Stimulated activated CD4-positive, alpha-beta T cell treated with anti-CD3 and anti-CD28 coated beads, Interleukin-1b, Interleukin-23, amount 100 ng/mL, for 24 hours (primary cell): ENCODE measurements around the gene SYCP3.
"Not testable (repeated sequence)": the region's sequence is repeated elsewhere in the genome, so short reads cannot be mapped to it uniquely, and the experiment has no call there.

ENCODE experiments used
- DNase-seq, 4 experiments: peaks; one replicate each; pipeline ENCODE4 v3.0.0-alpha.2; 2020; ENCODE audit warnings: low read depth in 4 of 4, low spot score in 1 of 4

Gene SYCP3

DNA sequence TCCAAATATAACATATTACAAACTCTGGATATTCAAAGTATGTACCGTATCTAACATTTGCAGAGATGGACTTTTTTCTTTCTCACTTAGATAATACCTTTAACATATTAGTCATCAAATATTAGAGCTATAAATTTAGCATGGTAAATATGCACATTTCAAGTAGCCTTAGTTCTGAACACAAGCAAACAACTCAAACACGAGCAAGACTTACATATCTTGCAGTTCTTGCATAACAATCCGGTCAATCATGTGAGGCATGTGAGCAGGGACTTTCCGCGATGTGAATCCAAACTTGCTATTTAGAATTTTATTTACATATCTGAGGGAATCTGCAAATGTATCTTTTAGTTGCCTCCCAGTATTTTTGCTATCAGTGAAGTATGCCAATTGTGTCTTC lies 22.1 kb upstream of the SYCP3 start:
- DNase-seq: no peak

DNA sequence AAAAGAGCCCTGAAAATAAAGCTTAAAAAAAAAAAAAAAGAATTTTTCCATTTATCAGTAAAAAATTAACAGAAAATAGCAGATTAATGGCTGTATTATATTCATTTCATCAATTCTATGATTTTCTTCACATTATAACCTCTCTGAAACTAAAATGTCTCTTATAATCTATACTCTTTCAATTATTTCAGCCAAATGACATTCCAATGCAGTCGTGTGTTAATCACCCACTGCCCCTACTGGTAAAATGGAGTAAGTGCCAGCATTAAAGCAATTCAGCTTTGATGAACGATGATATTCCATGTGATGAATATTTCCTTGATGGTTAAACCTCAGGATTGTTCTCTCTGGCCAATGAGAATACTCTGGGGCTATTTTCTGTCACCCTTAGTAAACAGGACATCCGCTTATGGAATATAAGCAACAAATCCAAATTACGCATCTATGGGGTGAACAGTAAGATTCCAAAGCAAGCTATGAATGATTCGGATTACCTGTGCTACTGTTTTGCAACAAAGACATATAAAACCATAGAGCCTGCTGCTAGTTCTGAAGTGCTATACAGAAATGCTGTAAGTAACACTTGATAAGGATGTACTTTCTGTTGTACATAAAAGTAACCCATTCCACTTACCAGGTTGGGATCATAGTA lies 20.3 kb upstream of the SYCP3 start:
- no peak for DNase-seq

DNA sequence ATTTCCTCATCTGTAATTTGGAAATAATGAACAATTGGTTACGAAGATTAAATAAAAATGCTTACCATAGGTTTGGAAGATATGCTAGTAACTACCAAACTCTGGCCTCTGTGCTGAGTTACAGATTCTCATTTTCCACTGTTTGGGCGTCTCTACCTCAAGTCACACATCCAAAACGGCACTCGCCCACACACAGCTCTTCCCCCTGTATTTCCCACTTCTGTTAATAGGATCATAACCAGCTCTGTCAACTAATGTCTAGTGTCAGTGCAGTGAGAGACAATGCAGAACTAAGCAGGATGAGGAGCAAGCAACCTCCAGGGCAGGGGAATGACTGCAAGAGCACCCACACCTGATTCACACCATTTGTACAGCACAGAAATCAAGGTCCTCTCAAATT lies 10.9 kb upstream of the SYCP3 start:
- DNase-seq: no peak

DNA sequence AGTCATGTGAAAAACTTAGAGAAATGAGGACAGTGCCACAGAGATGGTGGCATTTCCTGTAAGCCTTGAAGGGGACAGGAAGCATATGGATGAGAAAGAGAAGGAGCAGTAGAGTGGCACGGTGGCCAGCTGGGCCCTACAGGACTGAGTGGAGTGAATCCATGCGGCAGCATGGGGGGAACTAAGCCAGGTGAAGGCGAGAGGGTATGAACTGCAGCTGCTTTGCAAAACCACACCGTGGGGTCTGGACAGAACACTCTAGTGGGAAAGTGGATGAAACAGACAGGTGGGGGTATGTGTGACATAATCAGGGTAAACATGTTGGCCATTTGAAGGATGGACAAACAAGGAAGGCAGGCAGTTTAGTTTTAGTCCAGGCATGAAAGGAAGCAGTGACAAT lies 10.4 kb upstream of the SYCP3 start:
- no peak for DNase-seq

DNA sequence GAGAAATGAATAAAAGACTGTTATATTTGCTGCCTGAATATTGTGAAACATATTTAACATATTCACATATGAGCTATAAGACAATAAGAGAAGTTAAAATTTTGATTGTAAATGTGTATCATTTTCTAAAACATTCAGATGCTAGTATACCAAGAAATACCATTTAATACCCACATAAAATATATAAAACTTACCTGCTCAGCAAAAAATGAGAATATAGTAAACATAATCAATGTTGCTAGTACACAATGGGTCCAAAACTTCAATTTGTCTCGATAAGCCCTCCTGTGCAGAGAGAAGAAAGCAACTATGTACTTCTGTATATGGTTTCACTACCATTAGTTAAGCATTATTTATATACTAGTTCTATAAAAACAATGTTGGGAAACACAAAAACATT lies 9.6 kb upstream of the SYCP3 start:
- no peak for DNase-seq

DNA sequence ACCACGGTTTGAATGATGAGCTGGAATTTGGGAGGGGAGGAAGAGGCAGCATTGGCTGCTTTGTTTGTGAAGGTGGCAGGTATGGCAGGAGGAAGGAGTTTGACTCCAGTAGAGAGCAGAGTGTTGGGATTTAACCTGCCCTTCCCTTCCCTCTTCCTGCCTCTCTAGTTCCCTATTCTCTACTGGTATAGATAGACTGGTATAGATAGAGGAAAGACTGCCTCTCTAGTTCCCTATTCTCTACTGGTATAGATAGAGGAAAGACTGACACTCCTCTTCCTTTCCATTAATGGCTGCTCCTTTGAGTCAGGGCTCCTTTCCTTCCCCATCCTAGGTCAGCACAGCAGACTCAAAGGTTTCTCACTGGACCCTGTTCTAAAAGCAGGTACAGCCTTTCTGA lies 8.4 kb upstream of the SYCP3 start:
- DNase-seq: no peak

DNA sequence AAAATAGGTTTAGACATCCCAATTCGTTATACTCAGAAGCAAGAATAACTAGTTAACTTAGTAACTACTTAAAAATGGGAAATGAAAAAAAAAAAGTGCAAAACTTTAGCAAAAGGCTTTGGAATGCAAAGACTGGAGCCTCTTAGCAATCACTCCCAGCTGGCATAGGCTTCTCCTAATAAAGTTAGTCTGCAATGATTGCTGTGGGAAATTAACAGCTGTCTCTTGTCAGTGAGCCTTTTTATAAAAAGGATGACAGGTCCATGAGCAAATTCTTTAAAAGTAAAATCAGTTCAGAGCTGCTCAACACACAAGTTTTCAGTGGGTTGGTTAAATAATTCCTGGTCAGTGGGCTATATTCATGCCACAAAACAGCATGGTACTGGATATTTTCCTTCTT lies 7.4 kb upstream of the SYCP3 start:
- no peak for DNase-seq

DNA sequence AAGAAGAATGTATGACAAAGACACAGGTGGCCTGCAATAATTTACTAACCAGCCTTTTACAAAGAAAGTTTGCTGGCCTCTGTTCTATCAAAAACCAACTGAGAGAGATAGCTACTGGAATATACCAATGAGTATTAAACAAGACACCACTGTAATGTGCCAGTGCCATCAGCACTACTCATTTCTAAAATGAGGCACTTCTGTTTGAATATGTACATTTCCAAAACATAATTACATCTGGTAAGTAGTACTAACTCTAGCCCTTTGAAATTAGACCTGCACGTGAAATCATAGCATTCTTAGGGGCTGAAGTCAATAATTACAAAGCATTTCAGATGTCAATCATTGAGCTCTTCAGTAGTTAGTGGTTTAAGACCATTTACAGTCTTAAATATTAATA lies 6.9 kb upstream of the SYCP3 start:
- DNase-seq: no peak

DNA sequence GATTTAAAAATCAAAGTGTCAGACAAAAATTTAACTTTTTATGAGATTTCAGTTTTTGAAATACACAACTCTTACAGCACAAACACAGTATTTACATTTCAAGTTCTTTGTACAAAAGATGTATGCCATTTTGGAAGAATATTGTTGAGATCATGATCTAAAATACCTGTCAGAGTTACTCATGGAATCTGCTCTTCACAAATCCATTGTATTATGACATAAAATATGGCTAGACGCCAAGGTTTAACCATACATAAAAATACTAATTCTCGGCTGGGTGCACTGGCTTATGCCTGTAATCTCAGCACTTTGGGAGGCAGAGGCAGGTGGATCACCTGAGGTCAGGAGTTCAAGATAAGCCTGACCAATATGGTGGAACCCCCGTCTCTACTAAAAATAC lies 6.2 kb upstream of the SYCP3 start:
- DNase-seq: no peak

DNA sequence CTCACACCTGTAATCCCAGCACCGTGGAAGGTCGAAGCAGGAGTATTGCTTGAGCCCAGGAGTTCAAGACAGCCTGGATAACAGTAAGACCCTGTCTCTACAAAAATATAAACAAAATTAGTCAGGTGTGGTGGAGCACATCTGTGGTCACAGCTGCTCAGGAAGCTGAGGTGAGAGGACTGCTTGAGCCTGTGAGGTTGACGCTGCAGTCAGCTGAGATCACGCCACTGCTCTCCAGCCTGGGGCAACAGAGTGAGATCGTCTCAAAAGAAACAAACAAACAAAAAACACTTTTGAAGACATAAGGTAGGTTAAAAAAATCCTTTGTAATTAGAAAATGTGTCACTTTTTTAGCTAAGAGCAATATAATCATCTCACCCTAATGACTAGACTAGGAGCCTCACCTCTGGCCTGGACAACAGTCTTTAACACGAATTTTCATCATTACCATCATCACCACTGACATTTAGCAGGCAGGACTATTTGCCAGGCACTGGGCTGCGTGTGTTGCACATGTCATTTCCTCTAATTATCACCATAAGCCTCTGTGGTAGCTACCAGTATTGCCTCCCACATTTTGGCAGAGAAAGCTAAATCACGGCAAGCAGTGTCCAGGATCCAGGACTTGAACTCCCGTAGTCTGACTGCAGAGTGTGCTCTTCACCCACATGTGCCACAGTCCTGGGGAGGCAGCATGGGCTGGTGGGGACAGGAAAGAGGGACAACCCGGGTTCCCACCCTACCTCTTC lies 4.6 kb upstream of the SYCP3 start:
- no peak for DNase-seq

DNA sequence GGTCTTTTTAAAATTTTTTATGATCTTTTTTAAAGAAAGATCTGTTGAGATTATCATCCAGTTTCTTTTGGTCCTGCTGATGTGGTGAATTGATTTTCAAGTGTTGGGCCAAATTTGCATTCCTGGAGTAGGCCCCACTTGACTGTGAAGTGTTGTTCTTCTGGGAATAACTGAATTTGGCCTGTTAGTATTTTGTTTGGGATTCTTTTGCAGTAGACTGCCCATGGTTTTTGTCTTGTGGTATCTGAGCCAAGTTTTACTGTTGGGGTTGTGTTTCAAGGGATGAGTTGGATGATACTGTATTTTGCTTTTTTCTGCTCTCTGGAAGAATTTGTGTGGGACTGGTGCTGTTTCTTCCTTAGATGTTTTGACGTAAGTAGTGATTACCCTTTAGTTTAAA lies 4.0 kb upstream of the SYCP3 start:
- DNase-seq: no peak

DNA sequence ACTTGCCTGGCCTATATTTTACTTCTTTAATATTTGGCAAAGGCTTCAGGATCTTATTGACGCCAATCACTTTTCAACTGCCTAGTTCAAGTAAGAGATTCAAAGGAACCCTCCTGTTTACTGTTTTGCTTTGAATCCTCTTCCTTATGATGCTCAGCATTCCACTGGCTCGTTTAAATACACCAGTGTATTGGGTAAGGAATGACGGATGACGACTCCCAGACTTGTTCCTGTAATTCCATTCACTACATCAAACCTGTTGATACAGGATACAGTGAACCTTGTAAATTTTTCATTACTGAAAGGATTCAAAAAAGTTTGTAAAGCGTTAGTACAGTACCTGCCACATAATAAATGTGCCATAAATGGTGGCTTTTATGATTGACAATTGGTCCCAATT lies 1.7 kb upstream of the SYCP3 start:
- DNase-seq: no peak

DNA sequence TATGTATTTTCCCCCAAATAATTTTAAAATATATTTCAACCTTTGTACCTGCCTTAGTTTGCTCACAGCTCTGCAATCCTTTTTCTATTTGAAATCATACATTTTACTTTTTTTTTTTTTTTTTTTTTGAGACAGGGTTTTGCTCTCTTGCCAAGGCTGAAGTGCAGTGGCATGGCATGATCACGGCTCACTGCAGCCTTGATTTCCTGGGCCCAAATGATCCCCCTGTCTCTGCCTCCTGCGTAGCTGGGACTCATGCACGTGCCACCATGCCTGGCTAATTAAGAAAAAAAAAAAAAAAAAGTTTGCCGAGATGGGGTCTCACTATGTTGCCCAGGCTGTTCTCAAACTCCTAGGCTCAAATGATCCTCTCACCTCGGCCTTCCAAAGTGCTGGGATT lies 1.3 kb upstream of the SYCP3 start:
- DNase-seq: no peak

DNA sequence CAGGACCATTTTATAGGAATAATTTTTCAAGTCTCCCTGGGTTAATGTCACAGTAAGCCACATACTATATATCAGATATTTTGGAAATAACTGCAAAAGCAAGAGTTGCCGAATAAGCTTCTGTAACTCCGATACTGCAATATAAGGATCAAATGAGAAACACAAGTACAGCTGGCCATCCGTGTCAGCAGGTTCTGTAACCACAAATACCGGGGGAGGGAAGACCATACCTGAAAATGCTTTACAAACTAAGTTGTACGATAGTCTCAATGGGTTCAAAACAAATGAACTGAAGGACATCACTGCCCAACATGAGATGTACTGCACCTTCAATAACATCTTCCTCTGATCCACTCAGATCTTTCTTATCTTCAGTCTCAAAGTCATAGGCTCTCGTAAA lies 1.8 kb downstream of the SYCP3 start:
- no peak for DNase-seq

DNA sequence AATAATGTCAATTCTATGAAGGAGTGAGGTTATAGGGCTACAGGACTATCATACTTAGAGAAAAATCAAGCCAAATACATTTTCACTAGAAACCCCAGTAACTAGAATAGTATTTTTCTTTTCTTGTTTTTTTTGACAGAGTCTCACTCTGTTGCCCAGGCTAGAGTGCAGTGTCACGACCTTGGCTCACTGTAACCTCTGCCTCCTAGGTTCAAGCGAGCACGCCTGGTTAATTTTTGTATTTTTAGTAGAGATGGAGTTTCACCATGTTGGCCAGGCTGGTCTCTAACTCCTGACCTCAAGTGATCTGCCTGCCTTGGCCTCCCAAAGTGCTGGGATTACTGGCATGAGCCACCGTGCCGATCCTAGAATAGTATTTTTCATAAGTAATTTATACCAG lies 4.8 kb downstream of the SYCP3 start:
- not testable (repeated sequence) for DNase-seq

DNA sequence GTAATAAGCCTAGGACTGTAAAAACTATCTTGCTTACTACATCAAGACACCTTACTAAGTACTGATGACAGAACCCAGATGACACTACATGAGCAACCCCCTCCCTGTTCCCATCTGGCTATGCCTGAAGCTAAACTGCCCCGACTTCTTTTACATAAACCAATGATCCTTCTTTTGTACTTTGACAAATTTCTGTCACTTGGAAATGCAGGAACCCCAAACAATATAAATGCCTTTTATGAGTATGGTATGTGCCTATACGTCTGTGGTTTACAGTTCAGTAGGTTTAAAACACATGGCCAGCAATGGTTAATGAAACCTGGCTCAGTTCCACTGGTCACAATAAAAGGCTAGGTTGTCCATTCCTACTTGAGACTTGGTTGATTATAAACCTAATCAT lies 6.1 kb downstream of the SYCP3 start:
- DNase-seq: no peak

DNA sequence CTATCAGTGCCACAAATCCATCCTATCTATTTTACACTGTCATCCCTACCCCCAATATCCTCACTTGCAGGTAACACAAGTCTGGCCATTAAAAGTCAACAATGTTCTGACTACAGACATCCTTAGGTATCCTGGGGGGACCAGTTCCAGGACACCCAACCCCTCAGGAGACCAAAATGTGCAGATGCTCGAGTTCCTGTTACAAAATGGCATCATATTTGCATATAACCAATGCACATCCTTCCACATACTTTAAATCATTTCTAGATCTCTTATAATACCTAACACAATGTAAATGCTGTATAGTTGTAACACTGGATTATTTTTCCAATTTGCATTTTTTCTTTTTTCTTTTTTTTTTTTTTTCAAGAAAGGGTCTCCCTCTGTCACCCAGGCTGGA lies 6.9 kb downstream of the SYCP3 start:
- DNase-seq: no peak

DNA sequence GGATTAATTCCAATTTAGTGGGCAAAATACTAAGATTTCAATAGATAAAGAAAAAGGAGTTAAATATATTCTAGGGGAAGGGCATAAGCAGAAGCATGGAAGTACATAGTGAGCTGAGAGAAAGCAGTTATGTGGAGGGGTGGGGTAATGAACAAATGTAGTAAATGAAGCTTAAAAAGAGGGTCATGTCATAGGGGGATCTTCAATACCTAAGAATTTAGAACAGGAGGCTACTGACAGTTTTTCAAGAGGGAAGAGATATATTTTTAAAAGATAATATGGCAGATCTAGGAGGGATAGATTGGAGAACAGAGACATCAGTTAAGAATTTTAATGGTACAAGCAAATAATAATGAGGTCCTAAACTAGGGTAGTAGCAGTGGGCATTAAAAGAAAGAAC lies 9.4 kb downstream of the SYCP3 start:
- DNase-seq: no peak

DNA sequence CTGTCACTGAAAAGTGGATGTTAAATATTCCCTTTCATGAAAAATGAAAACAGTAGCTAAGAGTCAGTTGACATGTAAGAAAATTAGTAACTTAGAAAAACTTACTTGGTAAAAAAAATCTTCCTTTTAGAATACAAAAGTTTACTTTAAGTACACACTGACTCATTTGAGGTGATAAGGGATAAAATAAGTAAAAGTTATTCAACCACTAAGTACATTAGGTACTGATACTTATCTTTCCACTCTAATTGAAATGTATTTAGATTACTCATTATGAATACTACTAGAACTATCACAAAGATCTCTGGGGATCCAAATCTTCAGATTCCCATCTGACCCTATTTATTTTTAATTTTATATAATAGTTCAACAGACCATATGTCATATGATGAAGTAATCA lies 12.2 kb downstream of the SYCP3 start:
- no peak for DNase-seq

DNA sequence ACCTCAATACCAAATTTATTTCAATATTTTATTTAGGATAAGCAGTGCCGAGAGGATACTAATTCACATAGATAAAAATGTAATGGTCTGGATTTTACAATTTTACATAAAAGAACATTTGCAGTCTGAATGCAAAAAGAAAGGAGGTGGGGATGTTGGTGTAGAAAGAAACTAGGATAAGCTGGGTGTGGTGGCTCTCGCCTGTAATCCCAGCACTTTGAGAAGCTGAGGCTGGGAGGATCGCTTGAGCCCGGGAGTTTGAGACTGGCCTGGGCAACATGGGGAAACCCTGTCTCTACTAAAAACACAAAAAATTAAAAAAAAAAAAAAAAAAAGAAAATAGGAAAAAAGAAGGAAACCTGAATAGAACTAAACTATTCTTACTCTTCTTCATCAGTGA lies 16.9 kb downstream of the SYCP3 start:
- no peak for DNase-seq

DNA sequence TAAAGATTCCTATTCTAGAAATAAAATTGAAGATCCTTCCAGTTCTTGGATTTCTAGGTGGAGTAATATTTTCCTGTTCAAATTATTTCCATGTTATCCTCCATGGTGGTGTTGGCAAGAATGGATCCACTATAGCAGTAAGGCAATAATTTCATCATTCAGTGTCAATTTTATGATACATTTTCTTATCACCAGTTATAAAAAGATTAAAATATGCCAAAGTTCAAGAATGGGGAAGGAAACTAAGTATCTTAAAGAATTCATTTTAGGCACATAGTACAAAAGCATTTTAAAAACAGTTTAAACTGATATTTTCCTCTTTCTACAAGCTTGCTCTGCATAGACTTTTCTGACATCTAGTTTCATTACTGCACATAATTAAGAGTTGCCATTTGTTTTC lies 19.1 kb downstream of the SYCP3 start:
- no peak for DNase-seq

DNA sequence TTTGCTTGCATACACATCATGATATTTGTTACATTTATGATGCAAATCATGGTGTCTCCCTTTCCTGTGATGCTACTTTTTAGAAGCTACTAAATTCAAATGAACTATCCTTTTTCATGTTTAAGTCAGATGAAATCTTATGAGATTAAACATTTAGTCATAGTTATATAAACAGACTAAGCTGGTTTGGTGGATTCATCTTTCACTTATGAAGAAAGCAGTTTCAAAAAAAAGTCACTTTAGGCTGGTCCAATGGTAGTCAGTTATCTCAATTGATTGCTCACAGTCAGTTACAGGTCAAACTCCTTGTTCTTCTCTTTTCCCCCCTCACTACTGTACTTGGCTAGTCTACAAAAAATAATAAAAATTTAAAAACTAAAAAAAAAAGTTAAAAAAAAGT lies 19.7 kb downstream of the SYCP3 start:
- no peak for DNase-seq

DNA sequence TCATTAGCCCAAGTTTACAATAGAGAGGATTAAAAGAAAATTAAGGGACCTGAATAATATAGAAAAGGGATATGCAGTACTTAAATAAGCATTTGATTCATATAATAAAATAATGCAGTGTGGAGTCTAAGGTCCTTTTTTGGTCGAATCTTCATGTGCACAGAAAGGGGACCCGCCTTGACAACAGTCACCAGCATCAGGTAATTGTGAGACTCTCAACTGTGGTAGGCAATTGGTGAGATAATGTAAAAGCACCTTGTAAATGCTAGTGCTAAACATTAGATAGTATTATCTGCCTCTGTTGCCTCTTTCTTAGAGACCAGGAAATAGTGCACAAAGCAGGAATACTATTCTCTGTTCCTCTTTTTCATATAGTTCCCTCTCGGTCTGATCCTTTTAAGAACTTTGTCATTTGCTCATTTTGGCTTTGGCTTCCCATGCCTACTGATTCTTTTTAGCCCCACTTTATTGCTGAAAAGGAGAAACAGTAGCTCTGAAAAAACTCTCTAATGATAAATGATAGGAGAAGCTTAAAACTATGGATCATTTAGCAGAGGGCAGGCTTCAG lies 24.3 kb downstream of the SYCP3 start:
- DNase-seq: no peak
